Mucosa of rectum (tissue), 2 donors: ENCODE measurements around the gene CD48.
"Not testable (repeated sequence)": the region's sequence is repeated elsewhere in the genome, so short reads cannot be mapped to it uniquely, and the experiment has no call there.

ENCODE experiments used
- H3K27ac ChIP-seq, 2 donors: one replicate each; pipeline ENCODE4 v1.7.0; 2013; ENCODE audit warnings: inconsistent platforms in 2 of 2, low read depth in 2 of 2, low read length in 2 of 2
- H3K27me3 ChIP-seq, 2 donors: one replicate each; pipeline ENCODE4 v1.7.0; 2013; ENCODE audit warnings: low read length in 2 of 2; ENCODE audit not compliant: control insufficient read depth in 2 of 2, insufficient read depth in 2 of 2
- H3K36me3 ChIP-seq, 2 donors: one replicate each; pipeline ENCODE4 v1.7.0; 2013; ENCODE audit warnings: low read length in 2 of 2; ENCODE audit not compliant: control insufficient read depth in 2 of 2, insufficient read depth in 2 of 2
- H3K4me1 ChIP-seq, 2 donors: one replicate each; pipeline ENCODE4 v1.7.0; 2013; ENCODE audit warnings: low read length in 2 of 2, mild to moderate bottlenecking in 1 of 2; ENCODE audit not compliant: control insufficient read depth in 2 of 2, insufficient read depth in 2 of 2
- H3K4me3 ChIP-seq, 2 donors: one replicate each; pipeline ENCODE4 v1.7.0; 2013; ENCODE audit warnings: low read length in 2 of 2
- H3K9ac ChIP-seq, 2 donors: one replicate each; pipeline ENCODE4 v1.7.0; 2013; ENCODE audit warnings: low read length in 2 of 2, low read depth in 1 of 2, mild to moderate bottlenecking in 1 of 2
- H3K9me3 ChIP-seq, 2 donors: one replicate each; pipeline ENCODE4 v1.7.0; 2013; ENCODE audit warnings: low read length in 2 of 2; ENCODE audit not compliant: control insufficient read depth in 2 of 2
- donor health status: healthy.
- donor health status: Normal muscosa, but diverticular disease.

Gene CD48

DNA sequence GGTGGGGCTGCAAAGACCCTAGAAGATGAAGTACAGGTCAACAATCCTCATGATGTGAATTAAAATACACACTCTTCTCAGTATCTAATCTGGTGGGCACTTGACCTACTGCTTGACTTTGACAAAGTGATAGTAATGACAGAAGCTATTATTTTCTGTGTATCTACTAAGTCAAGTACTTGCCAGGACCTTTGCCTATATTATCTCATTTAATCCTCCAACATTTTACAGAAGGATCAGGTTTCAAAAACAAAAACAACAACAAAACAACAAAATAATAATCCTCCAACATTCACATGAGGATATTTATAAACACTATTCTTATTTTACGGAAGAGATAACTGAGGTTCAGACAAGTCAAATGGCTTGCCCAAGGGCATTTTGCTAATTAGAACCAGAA lies 4.4 kb upstream of the CD48 start:
- Histone ChIP-seq H3K36me3 (peaks cover 0 to 2% of the 10 kb centered on the region in 2 donors), H3K9me3 (no peaks in the 10 kb centered on the region), H3K4me1 (peaks cover 0 to 3% of the 10 kb centered on the region in 2 donors), H3K9ac (no peak overlapping the region), H3K27me3 (no peaks in the 10 kb centered on the region), H3K27ac (no peak overlapping the region), H3K4me3 (no peak overlapping the region)

DNA sequence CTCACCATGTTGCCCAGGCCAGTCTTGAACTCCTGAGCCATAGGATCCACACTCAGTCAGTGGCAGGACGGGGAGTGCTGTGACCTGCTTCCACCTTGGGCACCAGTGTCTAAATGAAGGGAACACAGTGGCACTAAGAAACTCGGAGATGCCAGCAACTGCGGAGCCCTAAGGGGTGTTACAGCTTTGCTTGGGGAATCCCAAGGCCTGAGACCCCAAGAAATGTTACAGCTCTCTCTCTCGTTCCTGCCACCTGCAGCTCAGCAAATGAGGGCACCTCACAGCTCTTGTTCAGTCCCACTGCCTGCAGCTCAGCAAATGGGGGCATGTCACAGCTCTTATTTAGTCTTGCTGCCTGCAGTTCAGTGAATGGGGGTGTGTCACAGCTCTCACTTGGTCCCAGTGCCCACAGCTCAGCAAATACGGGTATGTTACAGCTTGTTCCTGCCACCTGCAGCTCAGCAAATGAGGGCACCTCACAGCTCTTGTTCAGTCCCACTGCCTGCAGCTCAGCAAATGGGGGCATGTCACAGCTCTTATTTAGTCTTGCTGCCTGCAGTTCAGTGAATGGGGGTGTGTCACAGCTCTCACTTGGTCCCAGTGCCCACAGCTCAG lies 2.5 kb upstream of the CD48 start:
- H3K9me3 ChIP-seq, H3K27me3 ChIP-seq, H3K9ac ChIP-seq, H3K36me3 ChIP-seq, H3K4me1 ChIP-seq, H3K27ac ChIP-seq, H3K4me3 ChIP-seq: not testable (repeated sequence)

DNA sequence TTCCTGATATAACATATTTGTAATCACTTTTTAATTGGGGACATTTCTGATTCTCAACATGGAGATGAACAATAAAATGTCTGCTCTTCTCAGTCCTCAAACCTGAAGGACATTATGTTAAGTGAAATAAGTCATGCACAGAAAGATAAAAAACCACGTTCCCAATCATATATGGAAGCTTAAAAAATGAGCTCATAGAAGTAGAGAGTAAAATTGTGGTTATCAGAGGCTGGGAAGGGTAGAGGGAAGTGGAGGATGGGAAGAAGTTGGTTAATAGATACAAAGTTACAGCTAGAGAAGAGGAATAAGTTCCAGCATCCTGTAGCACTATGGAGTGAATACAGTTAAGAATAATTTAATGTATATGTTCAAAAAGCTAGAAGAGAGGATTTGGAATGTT lies 1.5 kb upstream of the CD48 start:
- no peaks in the 10 kb centered on the region for H3K27me3 ChIP-seq
- no peak overlapping the region for H3K9ac ChIP-seq
- no peak overlapping the region for H3K4me3 ChIP-seq
- peak overlapping the region in 1 of 2 donors; percentile 14 for H3K27ac ChIP-seq
- H3K36me3 ChIP-seq: peaks cover 0 to 2% of the 10 kb centered on the region in 2 donors
- peaks cover 0 to 7% of the 10 kb centered on the region in 2 donors for H3K4me1 ChIP-seq
- no peaks in the 10 kb centered on the region for H3K9me3 ChIP-seq

DNA sequence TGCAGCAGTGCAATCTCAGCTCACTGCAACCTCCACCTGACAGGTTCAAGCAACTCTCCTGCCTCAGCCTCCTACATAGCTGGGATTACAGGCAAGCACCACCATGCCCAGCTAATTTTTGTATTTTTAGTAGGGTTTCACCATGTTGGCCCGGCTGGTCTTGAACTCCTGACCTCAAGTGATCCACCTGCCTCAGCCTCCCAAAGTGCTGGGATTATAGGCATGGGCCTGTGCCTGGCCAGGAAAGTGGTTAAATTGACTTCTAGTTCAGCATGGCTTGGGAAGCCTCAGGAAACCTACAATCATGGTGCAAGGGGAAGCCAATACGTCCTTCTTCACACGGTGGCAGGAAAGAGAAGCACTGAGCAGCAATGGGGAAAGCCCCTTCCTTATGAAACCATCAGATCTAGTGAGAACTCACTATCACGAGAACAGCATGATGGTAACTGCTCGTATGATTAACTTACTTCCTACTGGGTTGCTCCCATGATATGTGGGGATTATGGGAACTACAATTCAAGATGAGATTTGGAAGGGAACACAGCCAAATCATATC lies 981 bp upstream of the CD48 start:
- not testable (repeated sequence) for H3K4me3 ChIP-seq

DNA sequence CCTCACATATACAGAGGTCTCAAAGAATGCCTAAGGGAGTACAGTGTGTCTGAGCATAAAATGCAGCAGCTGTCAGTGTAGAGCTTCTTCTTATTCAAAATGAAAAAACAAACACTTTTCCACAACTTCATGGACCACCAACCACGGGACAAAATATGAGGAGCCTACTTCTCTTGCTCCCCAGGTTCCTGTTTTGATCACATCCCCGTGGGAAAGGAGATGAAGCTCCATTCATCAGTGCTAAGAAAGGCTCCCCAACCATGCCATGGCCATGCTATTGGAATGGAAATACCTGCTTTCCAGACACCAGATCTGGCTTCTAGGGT lies 383 bp downstream of the CD48 start:
- Histone ChIP-seq H3K27ac (peak overlapping the region in 1 of 2 donors; percentile 81), H3K27me3 (no peaks in the 10 kb centered on the region), H3K9me3 (no peaks in the 10 kb centered on the region), H3K36me3 (peaks cover 0 to 2% of the 10 kb centered on the region in 2 donors), H3K4me1 (peaks cover 0 to 13% of the 10 kb centered on the region in 2 donors), H3K4me3 (peak overlapping the region; percentile 37 to 90), H3K9ac (peak overlapping the region; percentile 10 to 88)

More for the DNA sequence above, 981 bp upstream of the CD48 start:
- not testable (repeated sequence) for H3K9ac ChIP-seq, H3K27me3 ChIP-seq, H3K4me1 ChIP-seq, H3K9me3 ChIP-seq, H3K36me3 ChIP-seq
- peak overlapping the region; percentile 14 to 81 for H3K27ac ChIP-seq

DNA sequence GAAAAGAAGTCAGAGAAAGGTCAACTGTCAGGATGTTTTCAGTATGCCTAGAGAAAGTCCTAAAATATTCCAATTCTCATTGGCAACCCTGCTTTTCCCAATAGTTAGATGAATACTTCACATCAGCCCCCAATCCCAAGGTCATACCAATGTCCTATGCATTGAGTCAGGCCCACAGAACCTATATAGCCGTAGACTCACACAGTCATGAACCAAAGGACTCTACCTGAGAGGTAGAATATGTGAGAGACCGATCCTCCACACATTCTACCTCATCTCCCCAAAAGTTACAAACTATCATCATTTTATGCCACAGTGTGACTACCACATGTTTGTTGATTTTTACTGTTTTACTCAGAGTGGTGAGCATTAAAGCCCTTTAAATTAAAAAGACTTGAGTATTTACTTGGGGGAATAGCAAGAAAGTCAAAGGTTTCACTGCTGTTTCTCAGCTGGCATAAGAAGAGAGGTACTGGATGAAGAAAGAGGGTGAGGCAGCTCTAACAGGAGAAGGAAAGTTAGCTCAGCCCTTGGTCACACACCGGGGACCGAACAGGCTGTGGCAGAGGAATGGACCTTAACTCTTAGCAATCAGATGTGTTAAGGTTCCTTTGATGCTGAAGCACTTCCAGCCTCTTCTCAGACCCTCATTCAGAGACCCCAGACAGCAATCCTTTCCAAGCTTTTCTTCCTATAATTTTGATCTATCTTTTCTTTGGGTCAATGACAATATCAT lies 937 bp downstream of the CD48 start:
- peak overlapping the region; percentile 17 to 81 for H3K27ac ChIP-seq
- peak overlapping the region; percentile 37 to 90 for H3K4me3 ChIP-seq
- H3K27me3 ChIP-seq: no peaks in the 10 kb centered on the region
- H3K4me1 ChIP-seq: peaks cover 0 to 13% of the 10 kb centered on the region in 2 donors
- no peaks in the 10 kb centered on the region for H3K9me3 ChIP-seq
- H3K36me3 ChIP-seq: peaks cover 0 to 2% of the 10 kb centered on the region in 2 donors
- peak overlapping the region; percentile 42 to 88 for H3K9ac ChIP-seq

DNA sequence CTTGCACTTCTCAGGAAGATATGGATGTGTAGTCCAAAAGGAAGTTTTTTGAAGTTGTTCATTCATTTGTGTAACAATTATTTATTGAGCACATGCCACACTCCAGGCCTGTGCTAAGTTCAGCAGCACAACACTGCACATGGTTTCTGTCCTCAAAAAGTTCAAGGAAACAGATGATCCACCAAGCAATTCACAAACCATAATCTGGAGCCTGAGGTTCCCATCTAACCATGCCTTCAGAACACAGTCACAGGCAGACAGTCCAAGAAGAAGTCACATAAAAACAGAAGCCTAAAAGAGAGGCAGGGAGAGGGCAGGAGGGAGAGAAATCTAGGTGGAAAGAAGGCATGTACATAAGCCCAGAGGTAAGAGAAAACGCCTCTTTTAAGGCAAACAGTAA lies 1.9 kb downstream of the CD48 start:
- Histone ChIP-seq H3K36me3 (peaks cover 0 to 2% of the 10 kb centered on the region in 2 donors), H3K4me3 (peak overlapping the region in 1 of 2 donors; percentile 90), H3K27me3 (no peaks in the 10 kb centered on the region), H3K9me3 (no peaks in the 10 kb centered on the region), H3K9ac (peak overlapping the region in 1 of 2 donors; percentile 29), H3K27ac (peak overlapping the region in 1 of 2 donors; percentile 23), H3K4me1 (peaks cover 3 to 18% of the 10 kb centered on the region in 2 donors)

DNA sequence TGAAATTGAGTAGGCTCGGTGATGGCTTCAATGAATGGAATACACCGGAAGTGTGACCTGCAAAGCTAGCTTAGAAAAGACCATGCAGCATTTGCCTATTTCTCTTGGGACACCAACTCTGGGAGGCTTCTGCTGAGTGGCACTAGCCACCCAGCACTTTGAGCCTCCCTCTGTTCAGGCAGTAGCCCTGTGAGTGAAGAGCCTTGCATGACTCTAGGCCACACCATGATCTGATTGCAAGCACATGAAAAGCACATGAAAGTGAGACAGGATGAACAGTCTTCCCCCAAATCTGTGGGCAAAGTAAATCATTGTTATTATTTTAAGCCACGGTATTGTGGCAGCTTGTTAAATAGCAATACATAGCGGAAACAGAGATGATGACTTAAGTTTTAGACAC lies 2.8 kb downstream of the CD48 start:
- Histone ChIP-seq H3K27ac (peak overlapping the region in 1 of 2 donors; percentile 69), H3K9me3 (no peaks in the 10 kb centered on the region), H3K9ac (no peak overlapping the region), H3K4me3 (peak overlapping the region in 1 of 2 donors; percentile 90), H3K27me3 (no peaks in the 10 kb centered on the region), H3K36me3 (peaks cover 0 to 2% of the 10 kb centered on the region in 2 donors), H3K4me1 (peaks cover 3 to 18% of the 10 kb centered on the region in 2 donors)

DNA sequence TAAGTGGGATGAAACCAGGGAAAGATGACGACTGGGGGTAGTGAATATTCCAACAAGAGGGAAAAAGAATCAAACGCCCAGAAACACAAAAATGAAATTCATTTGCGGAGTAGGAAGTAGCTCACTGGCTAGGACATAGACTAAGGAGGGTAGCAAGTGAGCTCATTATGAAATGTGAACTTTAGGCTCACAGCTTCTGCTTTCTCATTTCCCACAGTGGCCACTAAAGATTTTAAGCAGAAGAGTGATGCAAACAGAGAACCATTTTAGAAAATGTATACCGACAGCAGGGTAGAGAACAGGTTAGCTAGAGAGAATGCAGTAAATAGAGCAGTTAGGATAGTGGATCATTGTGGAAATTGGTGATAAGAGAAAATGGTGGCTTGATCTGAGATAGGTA lies 3.5 kb downstream of the CD48 start:
- Histone ChIP-seq H3K9ac (no peak overlapping the region), H3K4me3 (peak overlapping the region in 1 of 2 donors; percentile 90), H3K36me3 (peaks cover 0 to 4% of the 10 kb centered on the region in 2 donors), H3K27ac (peak overlapping the region; percentile 19 to 69), H3K27me3 (no peaks in the 10 kb centered on the region), H3K9me3 (no peaks in the 10 kb centered on the region), H3K4me1 (peaks cover 3 to 20% of the 10 kb centered on the region in 2 donors)
